Uterus (tissue), 2 donors: ENCODE data around the gene WNT11.

Source experiments
- POLR2A ChIP-seq, 2 donors: fragments of 450-650 bp; IDR thresholded peaks; one replicate each; pipeline ENCODE4 v1.6.1; 2016; ENCODE audit warnings: antibody characterized with exemption in 2 of 2, mild to moderate bottlenecking in 1 of 2, moderate library complexity in 1 of 2
- TF ChIP-seq, protein P1 (sequence below), 4 experiments: fragments of 200-600 bp in 2 of 4; fragments of 450-650 bp in 2 of 4; sonication (generic) in 2 of 4; IDR thresholded peaks; one replicate each; pipeline ENCODE4 v1.5.1; 2016 to 2019; ENCODE audit warnings: antibody characterized with exemption in 4 of 4, mild to moderate bottlenecking in 2 of 4, moderate library complexity in 1 of 4

DNA sequence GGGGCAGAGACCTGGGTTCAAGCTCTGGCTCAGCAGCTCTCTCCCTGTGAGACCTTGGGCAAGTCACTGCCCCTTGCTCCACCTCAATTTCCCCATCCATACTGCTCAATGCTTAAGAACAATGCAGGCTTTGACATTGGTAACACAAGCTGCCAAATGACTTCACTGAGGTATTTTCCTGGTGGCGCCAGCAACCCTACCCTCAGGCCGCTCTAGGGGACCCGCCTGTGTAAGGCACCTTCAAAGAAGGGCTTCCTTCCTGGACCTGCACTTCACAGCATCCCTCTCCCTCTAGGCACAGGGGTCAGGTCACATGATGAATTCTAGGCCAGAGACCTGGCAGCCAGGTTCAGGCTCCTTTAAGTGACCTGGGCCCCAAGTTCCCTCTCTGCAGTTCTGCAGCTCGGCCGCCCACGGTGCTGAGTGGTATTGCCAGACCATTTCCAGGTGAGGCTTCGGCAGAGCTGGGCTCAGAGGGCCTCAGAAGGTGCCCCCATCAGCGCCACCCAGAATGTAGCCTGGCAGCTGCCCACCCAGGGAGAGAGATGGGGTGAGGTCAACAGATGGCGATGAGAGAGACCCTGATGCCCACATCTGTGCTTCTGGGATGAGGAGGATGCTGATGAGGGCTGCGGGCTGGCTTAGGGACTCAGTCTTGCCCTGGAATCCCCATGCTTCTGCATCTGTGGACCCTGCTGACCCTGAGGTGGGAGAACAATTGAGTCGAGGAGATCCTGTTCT is 4.5 kb downstream of the WNT11 start:
- TF ChIP-seq, protein P1, sequence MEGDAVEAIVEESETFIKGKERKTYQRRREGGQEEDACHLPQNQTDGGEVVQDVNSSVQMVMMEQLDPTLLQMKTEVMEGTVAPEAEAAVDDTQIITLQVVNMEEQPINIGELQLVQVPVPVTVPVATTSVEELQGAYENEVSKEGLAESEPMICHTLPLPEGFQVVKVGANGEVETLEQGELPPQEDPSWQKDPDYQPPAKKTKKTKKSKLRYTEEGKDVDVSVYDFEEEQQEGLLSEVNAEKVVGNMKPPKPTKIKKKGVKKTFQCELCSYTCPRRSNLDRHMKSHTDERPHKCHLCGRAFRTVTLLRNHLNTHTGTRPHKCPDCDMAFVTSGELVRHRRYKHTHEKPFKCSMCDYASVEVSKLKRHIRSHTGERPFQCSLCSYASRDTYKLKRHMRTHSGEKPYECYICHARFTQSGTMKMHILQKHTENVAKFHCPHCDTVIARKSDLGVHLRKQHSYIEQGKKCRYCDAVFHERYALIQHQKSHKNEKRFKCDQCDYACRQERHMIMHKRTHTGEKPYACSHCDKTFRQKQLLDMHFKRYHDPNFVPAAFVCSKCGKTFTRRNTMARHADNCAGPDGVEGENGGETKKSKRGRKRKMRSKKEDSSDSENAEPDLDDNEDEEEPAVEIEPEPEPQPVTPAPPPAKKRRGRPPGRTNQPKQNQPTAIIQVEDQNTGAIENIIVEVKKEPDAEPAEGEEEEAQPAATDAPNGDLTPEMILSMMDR (IDR thresholded peaks at IDR 0.05): no peak
- TF ChIP-seq POLR2A (IDR thresholded peaks at IDR 0.05): no peak
